OCI-LY7 (cell line): ENCODE measurements around the gene MRPL45. TPM values are rescaled to one million over a fixed set of nuclear protein-coding genes. Genes with fewer than 3 reads are reported as not detected.

Source experiments
- BruUV-seq: library from RNA; stranded (reverse); fragments of 400-500 nt; replicated peaks from 2 replicates; lab custom pipeline; 2021; lab: Mats Ljungman, UMichigan
- CTCF ChIA-PET: fragments of 300-600 bp; sonication (Branson Sonifier 250); formaldehyde crosslinking; loops from one replicate; lab custom pipeline; 2022; ENCODE audit warnings: antibody characterized with exemption; ENCODE audit not compliant: unreplicated experiment; lab: Charles Lee
- POLR2A ChIA-PET: fragments of 300-600 bp; sonication (Branson Sonifier 250); formaldehyde crosslinking; loops from one replicate; lab custom pipeline; 2022; ENCODE audit warnings: antibody characterized with exemption; lab: Charles Lee
- DNase-seq: peaks from one replicate; pipeline ENCODE4 v3.0.0-alpha.2; 2015; ENCODE audit warnings: low spot score
- H2AFZ ChIP-seq: fragments of 200-600 bp; sonication (generic), shearing (Covaris generic); 2 replicates; pipeline ENCODE4 v1.6.1; 2014; ENCODE audit warnings: mild to moderate bottlenecking, antibody characterized with exemption, low read length, moderate library complexity
- H3K27ac ChIP-seq: fragments of 200-600 bp; sonication (generic); 2 replicates; pipeline ENCODE4 v1.5.1; 2014; ENCODE audit warnings: mixed run types, low read depth, mild to moderate bottlenecking, moderate library complexity, low read length, inconsistent platforms; ENCODE audit not compliant: poor library complexity, severe bottlenecking
- H3K36me3 ChIP-seq: fragments of 200-600 bp; sonication (generic); 2 replicates; pipeline ENCODE4 v1.6.1; 2014; ENCODE audit warnings: mild to moderate bottlenecking, antibody characterized with exemption, low read length, moderate library complexity, mixed read lengths; ENCODE audit not compliant: insufficient read depth
- H3K4me1 ChIP-seq: fragments of 200-600 bp; sonication (generic); 2 replicates; pipeline ENCODE4 v1.5.1; 2014; ENCODE audit warnings: mild to moderate bottlenecking, low read length; ENCODE audit not compliant: insufficient read depth, poor library complexity, severe bottlenecking
- H3K4me2 ChIP-seq: fragments of 200-600 bp; sonication (generic); 2 replicates; pipeline ENCODE4 v1.6.1; 2014; ENCODE audit warnings: mild to moderate bottlenecking, low read length
- H3K4me3 ChIP-seq: fragments of 200-600 bp; sonication (generic); 2 replicates; pipeline ENCODE4 v1.5.1; 2014; ENCODE audit warnings: mild to moderate bottlenecking, low read depth, low read length; ENCODE audit not compliant: poor library complexity, severe bottlenecking
- H3K79me2 ChIP-seq: fragments of 200-600 bp; sonication (generic); 2 replicates; pipeline ENCODE4 v1.6.1; 2016; ENCODE audit warnings: low read depth, mild to moderate bottlenecking, low read length, moderate library complexity, mixed read lengths; ENCODE audit not compliant: insufficient read depth
- H3K9me2 ChIP-seq: fragments of 200-600 bp; sonication (generic); 2 replicates; pipeline ENCODE4 v1.6.1; 2016; ENCODE audit warnings: mild to moderate bottlenecking, low read length, mixed read lengths; ENCODE audit not compliant: insufficient read depth
- H3K9me3 ChIP-seq: fragments of 200-600 bp; sonication (generic); 2 replicates; pipeline ENCODE4 v1.6.1; 2014; ENCODE audit warnings: mild to moderate bottlenecking, mixed run types, low read length, mixed read lengths
- H4K20me1 ChIP-seq: fragments of 200-600 bp; sonication (generic); 2 replicates; pipeline ENCODE4 v1.6.1; 2014; ENCODE audit warnings: mild to moderate bottlenecking, antibody characterized with exemption, low read length, moderate library complexity, mixed read lengths; ENCODE audit not compliant: insufficient read depth
- CTCF ChIP-seq: fragments of 200-600 bp; sonication (generic); conservative IDR thresholded peaks from 2 replicates; pipeline ENCODE4 v1.5.1; 2014; ENCODE audit warnings: mild to moderate bottlenecking, antibody characterized with exemption, low read length, moderate library complexity, mixed read lengths
- EZH2phosphoT487 ChIP-seq: fragments of 200-600 bp; sonication (generic); IDR thresholded peaks from 2 replicates; pipeline ENCODE4 v1.6.1; 2018; ENCODE audit warnings: low read depth, borderline replicate concordance, mild to moderate bottlenecking, mixed run types, antibody characterized with exemption, low read length, moderate library complexity, mixed read lengths
- intact Hi-C: fragments of 100-400 bp; cut with micrococcal nuclease; formaldehyde crosslinking; loops from one replicate; pipeline ENCODE4 v1.10.0; 2022; ENCODE audit not compliant: unreplicated experiment
- total RNA-seq, 2 experiments: library from RNA; depleted of rRNA in 1 of 2; stranded (reverse); fragments of >200 nt in 1 of 2; shearing (Covaris generic) in 1 of 2; gene quantifications; 2 replicates each; pipeline ENCODE4 v1.2.3, GENCODE V29; 2014 to 2022

Gene MRPL45
- total RNA-seq, 2 experiments from 2014 or later: 29.5 to 45.1 TPM

GRCh38 chr17:38357486-38358123 lies 60.6 kb downstream of the MRPL45 start:
- ChIA-PET POLR2A (no interaction called here), CTCF (no interaction called here)
- H3K36me3 ChIP-seq: peaks cover 12% of the 10 kb centered on the region; the same call in 1 of the 2 replicates
- no TSS peak for BruUV-seq
- H3K4me2 ChIP-seq: peak overlapping the region; percentile 5; the same call in 1 of the 2 replicates
- H3K9me2 ChIP-seq: no peaks in the 10 kb centered on the region
- no peak overlapping the region for H3K4me3 ChIP-seq
- no peak overlapping the region for H2AFZ ChIP-seq
- no peaks in the 10 kb centered on the region for H3K9me3 ChIP-seq
- intact Hi-C loops: no loop called here
- H3K79me2 ChIP-seq: peaks cover 15% of the 10 kb centered on the region; the same call in 1 of the 2 replicates
- 0 out of 2 replicates have a peak, but pooled peaks cover 17% of the 10 kb centered on the region for H4K20me1 ChIP-seq
- TF ChIP-seq CTCF (no peak), EZH2phosphoT487 (no peak)
- no peak overlapping the region for H3K27ac ChIP-seq
- H3K4me1 ChIP-seq: peaks cover 35% of the 10 kb centered on the region
- no peak for DNase-seq

GRCh38 chr17:38358586-38359513 lies 61.9 kb downstream of the MRPL45 start:
- Histone ChIP-seq H3K9me2 (no peaks in the 10 kb centered on the region), H2AFZ (no peak overlapping the region), H4K20me1 (0 out of 2 replicates have a peak, but pooled peaks cover 8% of the 10 kb centered on the region), H3K9me3 (no peaks in the 10 kb centered on the region), H3K36me3 (peaks cover 19% of the 10 kb centered on the region; the same call in 1 of the 2 replicates), H3K4me2 (no peak overlapping the region), H3K4me1 (peaks cover 26% of the 10 kb centered on the region), H3K4me3 (no peak overlapping the region), H3K27ac (no peak overlapping the region), H3K79me2 (peaks cover 6% of the 10 kb centered on the region; the same call in 1 of the 2 replicates)
- TF ChIP-seq CTCF (no peak), EZH2phosphoT487 (no peak)
- POLR2A ChIA-PET: interaction anchor here (1.0 kb wide), 1 partner anchor 10 kb away, joined by 3 read pairs; no protein-coding TSS in a partner anchor
- intact Hi-C loops: no loop called here
- no peak for DNase-seq
- BruUV-seq: no TSS peak
- CTCF ChIA-PET: no interaction called here
